ENCODE measurements around the gene UBE2QL1.

The UBE2QL1 gene

GRCh38 chr5:6431214-6432195 is 17.2 kb upstream of the UBE2QL1 start:
- H3K27ac ChIP-seq (ENCODE audit: low read length): no peak overlapping the region
- H3K4me3 ChIP-seq (ENCODE audit: low read depth in 1 of 2, low read length in 2 of 2): no peak overlapping the region
- H3K9me3 ChIP-seq (ENCODE audit: control insufficient read depth in 1 of 2, low read length in 2 of 2): no peaks in the 10 kb centered on the region
- no peaks in the 10 kb centered on the region for H3K27me3 ChIP-seq (ENCODE audit: low read depth, low read length)
- H3K4me1 ChIP-seq (ENCODE audit: control insufficient read depth in 1 of 2, insufficient read depth in 2 of 2, low read length in 2 of 2): no peaks in the 10 kb centered on the region
- no peaks in the 10 kb centered on the region for H3K36me3 ChIP-seq (ENCODE audit: control insufficient read depth in 1 of 2, insufficient read depth in 2 of 2, low read length in 2 of 2)

DNA sequence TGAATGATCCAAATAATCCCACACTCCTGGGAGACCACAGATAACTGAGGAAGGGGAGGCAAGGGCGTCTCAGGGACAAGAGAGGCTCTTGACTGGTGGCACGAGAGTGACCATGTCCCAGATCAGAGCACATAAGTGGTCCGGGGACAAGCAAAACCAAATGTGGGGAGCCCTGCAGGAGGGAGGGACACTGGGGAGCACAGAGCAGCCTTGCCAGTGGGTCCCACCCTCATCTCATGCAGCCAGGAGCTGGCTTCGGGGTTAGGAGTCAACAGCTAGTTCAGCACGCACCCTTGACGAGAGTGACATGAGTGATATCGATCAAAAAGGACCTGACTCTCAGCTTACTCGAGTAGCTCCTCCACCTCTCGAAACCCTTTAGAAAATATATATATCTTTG is 16.5 kb upstream of the UBE2QL1 start:
- H3K4me3 ChIP-seq (ENCODE audit: low read depth in 1 of 2, low read length in 2 of 2): no peak overlapping the region
- no peaks in the 10 kb centered on the region for H3K36me3 ChIP-seq (ENCODE audit: control insufficient read depth in 1 of 2, insufficient read depth in 2 of 2, low read length in 2 of 2)

DNA sequence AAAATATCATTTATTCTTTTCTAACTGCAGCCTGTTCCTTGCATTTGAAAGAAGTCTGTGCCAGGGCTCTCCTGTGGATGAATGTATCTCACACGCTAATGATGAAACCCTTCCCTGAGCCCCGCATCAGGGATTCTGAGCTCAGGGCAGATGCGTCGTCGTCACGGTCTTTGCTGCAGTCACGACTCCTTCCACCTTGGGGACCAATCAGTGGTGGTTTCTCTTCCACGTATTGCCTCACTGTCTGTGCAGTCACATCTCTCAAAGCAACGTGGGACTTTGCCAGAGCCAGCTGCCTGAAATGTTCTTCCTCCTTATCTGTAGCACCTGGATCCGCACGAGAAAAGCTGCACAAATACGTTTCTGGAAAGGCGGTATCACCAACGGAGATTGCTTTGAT is 13.9 kb upstream of the UBE2QL1 start:
- Histone ChIP-seq H3K4me1 (ENCODE audit: control insufficient read depth in 1 of 2, insufficient read depth in 2 of 2, low read length in 2 of 2) (no peaks in the 10 kb centered on the region), H3K27ac (ENCODE audit: low read length) (no peak overlapping the region), H3K4me3 (ENCODE audit: low read depth in 1 of 2, low read length in 2 of 2) (no peak overlapping the region), H3K9me3 (ENCODE audit: control insufficient read depth in 1 of 2, low read length in 2 of 2) (peaks cover 0 to 8% of the 10 kb centered on the region in 2 donors), H3K27me3 (ENCODE audit: low read depth, low read length) (no peaks in the 10 kb centered on the region), H3K36me3 (ENCODE audit: control insufficient read depth in 1 of 2, insufficient read depth in 2 of 2, low read length in 2 of 2) (no peaks in the 10 kb centered on the region)

More for the DNA sequence above, 16.5 kb upstream of the UBE2QL1 start:
- Histone ChIP-seq H3K27ac (ENCODE audit: low read length) (no peak overlapping the region), H3K4me1 (ENCODE audit: control insufficient read depth in 1 of 2, insufficient read depth in 2 of 2, low read length in 2 of 2) (no peaks in the 10 kb centered on the region), H3K9me3 (ENCODE audit: control insufficient read depth in 1 of 2, low read length in 2 of 2) (no peaks in the 10 kb centered on the region), H3K27me3 (ENCODE audit: low read depth, low read length) (no peaks in the 10 kb centered on the region)

GRCh38 chr5:6435356-6435755 is 13.3 kb upstream of the UBE2QL1 start:
- H3K27me3 ChIP-seq (ENCODE audit: low read depth, low read length): no peaks in the 10 kb centered on the region
- H3K4me3 ChIP-seq (ENCODE audit: low read depth in 1 of 2, low read length in 2 of 2): no peak overlapping the region
- no peaks in the 10 kb centered on the region for H3K36me3 ChIP-seq (ENCODE audit: control insufficient read depth in 1 of 2, insufficient read depth in 2 of 2, low read length in 2 of 2)
- H3K27ac ChIP-seq (ENCODE audit: low read length): no peak overlapping the region
- no peaks in the 10 kb centered on the region for H3K4me1 ChIP-seq (ENCODE audit: control insufficient read depth in 1 of 2, insufficient read depth in 2 of 2, low read length in 2 of 2)
- peaks cover 0 to 11% of the 10 kb centered on the region in 2 donors for H3K9me3 ChIP-seq (ENCODE audit: control insufficient read depth in 1 of 2, low read length in 2 of 2)

DNA sequence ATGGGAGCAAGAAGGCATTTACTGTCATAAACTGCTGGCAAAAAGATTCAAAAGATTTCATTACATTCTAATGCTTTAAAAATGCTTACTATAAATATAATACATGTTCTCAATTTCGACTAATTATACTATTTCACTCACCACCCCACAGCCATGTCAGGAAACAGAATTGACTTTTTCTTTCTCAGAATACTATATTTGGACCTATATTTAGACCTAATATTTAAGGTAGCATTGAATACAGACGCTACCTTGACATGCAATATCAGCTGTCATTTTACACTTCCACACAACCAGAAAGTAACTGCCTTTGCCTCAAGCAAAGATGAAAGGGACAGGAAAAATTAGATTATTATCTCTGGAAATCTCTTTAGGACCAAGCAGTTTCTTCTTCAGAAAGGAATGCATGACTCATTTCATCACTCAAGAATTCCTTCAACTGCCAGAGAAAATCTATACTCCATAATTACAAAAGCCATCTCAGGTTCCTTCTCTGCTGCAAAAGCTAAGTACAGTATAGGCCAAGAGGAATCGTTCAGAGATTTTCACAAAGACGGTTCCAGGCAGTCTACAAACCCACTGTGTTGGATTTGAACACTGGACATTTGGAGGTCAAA is 11.8 kb upstream of the UBE2QL1 start:
- Histone ChIP-seq H3K9me3 (ENCODE audit: control insufficient read depth in 1 of 2, low read length in 2 of 2) (peaks cover 0 to 11% of the 10 kb centered on the region in 2 donors), H3K4me1 (ENCODE audit: control insufficient read depth in 1 of 2, insufficient read depth in 2 of 2, low read length in 2 of 2) (no peaks in the 10 kb centered on the region), H3K4me3 (ENCODE audit: low read depth in 1 of 2, low read length in 2 of 2) (no peak overlapping the region), H3K27me3 (ENCODE audit: low read depth, low read length) (no peaks in the 10 kb centered on the region), H3K27ac (ENCODE audit: low read length) (no peak overlapping the region), H3K36me3 (ENCODE audit: control insufficient read depth in 1 of 2, insufficient read depth in 2 of 2, low read length in 2 of 2) (no peaks in the 10 kb centered on the region)

GRCh38 chr5:6439588-6440550 is 8.8 kb upstream of the UBE2QL1 start:
- H3K4me3 ChIP-seq (ENCODE audit: low read depth in 1 of 2, low read length in 2 of 2): no peak overlapping the region
- no peak overlapping the region for H3K27ac ChIP-seq (ENCODE audit: low read length)
- peaks cover 0 to 24% of the 10 kb centered on the region in 2 donors for H3K9me3 ChIP-seq (ENCODE audit: control insufficient read depth in 1 of 2, low read length in 2 of 2)
- H3K27me3 ChIP-seq (ENCODE audit: low read depth, low read length): no peaks in the 10 kb centered on the region
- H3K4me1 ChIP-seq (ENCODE audit: control insufficient read depth in 1 of 2, insufficient read depth in 2 of 2, low read length in 2 of 2): no peaks in the 10 kb centered on the region
- no peaks in the 10 kb centered on the region for H3K36me3 ChIP-seq (ENCODE audit: control insufficient read depth in 1 of 2, insufficient read depth in 2 of 2, low read length in 2 of 2)

DNA sequence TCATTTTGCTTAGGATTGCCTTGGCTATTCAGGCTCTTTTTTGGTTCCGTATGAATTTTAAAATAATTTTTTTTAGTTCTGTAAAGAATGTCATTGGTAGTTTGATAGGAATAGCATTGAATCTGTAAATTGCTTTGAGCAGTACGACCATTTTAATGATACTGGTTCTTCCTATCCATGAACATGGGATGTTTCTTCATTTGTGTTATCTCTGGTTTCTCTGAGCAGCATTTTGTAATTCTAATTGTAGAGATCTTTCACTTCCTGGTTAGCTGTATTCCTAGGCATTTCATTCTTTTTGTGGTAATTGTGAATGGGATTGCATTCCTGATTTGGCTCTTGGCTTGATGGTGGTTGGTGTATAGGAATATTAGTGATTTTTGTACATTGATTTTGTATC is 6.3 kb upstream of the UBE2QL1 start:
- no peak overlapping the region for H3K4me3 ChIP-seq (ENCODE audit: low read depth in 1 of 2, low read length in 2 of 2)
- no peaks in the 10 kb centered on the region for H3K27me3 ChIP-seq (ENCODE audit: low read depth, low read length)
- no peak overlapping the region for H3K27ac ChIP-seq (ENCODE audit: low read length)
- H3K4me1 ChIP-seq (ENCODE audit: control insufficient read depth in 1 of 2, insufficient read depth in 2 of 2, low read length in 2 of 2): no peaks in the 10 kb centered on the region
- no peaks in the 10 kb centered on the region for H3K36me3 ChIP-seq (ENCODE audit: control insufficient read depth in 1 of 2, insufficient read depth in 2 of 2, low read length in 2 of 2)
- H3K9me3 ChIP-seq (ENCODE audit: control insufficient read depth in 1 of 2, low read length in 2 of 2): peaks cover 0 to 24% of the 10 kb centered on the region in 2 donors

- H3K36me3 ChIP-seq (ENCODE audit: control insufficient read depth in 1 of 2, insufficient read depth in 2 of 2, low read length in 2 of 2): no peaks in the 10 kb centered on the region
- H3K4me1 ChIP-seq (ENCODE audit: control insufficient read depth in 1 of 2, insufficient read depth in 2 of 2, low read length in 2 of 2): no peaks in the 10 kb centered on the region
- H3K27me3 ChIP-seq (ENCODE audit: low read depth, low read length): no peaks in the 10 kb centered on the region
- H3K27ac ChIP-seq (ENCODE audit: low read length): no peak overlapping the region
- H3K9me3 ChIP-seq (ENCODE audit: control insufficient read depth in 1 of 2, low read length in 2 of 2): peaks cover 0 to 24% of the 10 kb centered on the region in 2 donors
- H3K4me3 ChIP-seq (ENCODE audit: low read depth in 1 of 2, low read length in 2 of 2): no peak overlapping the region
Observed at GRCh38 chr5:6443326-6443725, 5.3 kb upstream of the UBE2QL1 start.

- Histone ChIP-seq H3K27ac (ENCODE audit: low read length) (no peak overlapping the region), H3K36me3 (ENCODE audit: control insufficient read depth in 1 of 2, insufficient read depth in 2 of 2, low read length in 2 of 2) (no peaks in the 10 kb centered on the region), H3K27me3 (ENCODE audit: low read depth, low read length) (peaks cover 14% of the 10 kb centered on the region), H3K9me3 (ENCODE audit: control insufficient read depth in 1 of 2, low read length in 2 of 2) (peaks cover 0 to 13% of the 10 kb centered on the region in 2 donors), H3K4me3 (ENCODE audit: low read depth in 1 of 2, low read length in 2 of 2) (no peak overlapping the region), H3K4me1 (ENCODE audit: control insufficient read depth in 1 of 2, insufficient read depth in 2 of 2, low read length in 2 of 2) (peaks cover 0 to 14% of the 10 kb centered on the region in 2 donors)
Observed at GRCh38 chr5:6446042-6446441, 2.6 kb upstream of the UBE2QL1 start.

- Histone ChIP-seq H3K36me3 (ENCODE audit: control insufficient read depth in 1 of 2, insufficient read depth in 2 of 2, low read length in 2 of 2) (no peaks in the 10 kb centered on the region), H3K9me3 (ENCODE audit: control insufficient read depth in 1 of 2, low read length in 2 of 2) (peaks cover 0 to 13% of the 10 kb centered on the region in 2 donors), H3K27ac (ENCODE audit: low read length) (no peak overlapping the region), H3K4me3 (ENCODE audit: low read depth in 1 of 2, low read length in 2 of 2) (no peak overlapping the region), H3K4me1 (ENCODE audit: control insufficient read depth in 1 of 2, insufficient read depth in 2 of 2, low read length in 2 of 2) (peaks cover 0 to 14% of the 10 kb centered on the region in 2 donors), H3K27me3 (ENCODE audit: low read depth, low read length) (peaks cover 14% of the 10 kb centered on the region)
Observed at GRCh38 chr5:6446626-6447309, 1.9 kb upstream of the UBE2QL1 start.
